Neural cell (in vitro differentiated cells): Measurements from ENCODE around the gene HPSE2. TPM values are rescaled to one million over a fixed set of nuclear protein-coding genes. Genes with fewer than 3 reads are reported as not detected.
"Not testable (repeated sequence)": the region's sequence is repeated elsewhere in the genome, so short reads cannot be mapped to it uniquely, and the experiment has no call there.

Source experiments
- H2AFZ ChIP-seq: fragments of 200-600, 300-800 bp; sonication (generic), shearing (Covaris generic); 2 replicates; pipeline ENCODE4 v1.6.0; 2014; ENCODE audit warnings: low read depth, mild to moderate bottlenecking, antibody characterized with exemption, low read length, moderate library complexity
- H3F3A ChIP-seq: fragments of 200-600 bp; shearing (Covaris generic); 2 replicates; pipeline ENCODE4 v1.6.1; 2016; ENCODE audit warnings: mild to moderate bottlenecking, moderate library complexity, mixed read lengths, antibody characterized with exemption, low read length; ENCODE audit not compliant: insufficient read depth, poor library complexity, severe bottlenecking
- H3K27ac ChIP-seq: fragments of 200-600, 300-800 bp; sonication (generic), shearing (Covaris generic); 2 replicates; pipeline ENCODE4 v1.5.1; 2014; ENCODE audit warnings: mild to moderate bottlenecking, low read length, moderate library complexity
- H3K27me3 ChIP-seq: fragments of 300-800, 200-600 bp; sonication (generic), shearing (Covaris generic); 2 replicates; pipeline ENCODE4 v1.6.0; 2014; ENCODE audit warnings: mild to moderate bottlenecking, low read depth, low read length, moderate library complexity; ENCODE audit not compliant: insufficient read depth
- H3K36me3 ChIP-seq: fragments of 300-800, 200-600 bp; sonication (generic), shearing (Covaris generic); 2 replicates; pipeline ENCODE4 v1.5.1; 2014; ENCODE audit warnings: mild to moderate bottlenecking, antibody characterized with exemption, low read length, moderate library complexity; ENCODE audit not compliant: insufficient read depth
- H3K4me2 ChIP-seq: fragments of 300-800, 200-600 bp; sonication (generic), shearing (Covaris generic); 2 replicates; pipeline ENCODE4 v1.6.0; 2014; ENCODE audit warnings: mild to moderate bottlenecking, low read length
- H3K4me3 ChIP-seq: fragments of 300-800, 200-600 bp; sonication (generic), shearing (Covaris generic); 2 replicates; pipeline ENCODE4 v1.5.1; 2014; ENCODE audit warnings: mild to moderate bottlenecking, low read length, moderate library complexity
- H3K79me2 ChIP-seq: fragments of 200-600 bp; shearing (Covaris generic); replicated peaks from 2 replicates; pipeline ENCODE4 v1.6.0; 2014; ENCODE audit warnings: mild to moderate bottlenecking, low read length, moderate library complexity; ENCODE audit not compliant: insufficient read depth
- H3K9ac ChIP-seq: fragments of 300-800, 200-600 bp; sonication (generic), shearing (Covaris generic); 2 replicates; pipeline ENCODE4 v1.6.1; 2016; ENCODE audit warnings: mild to moderate bottlenecking, low read length, mixed read lengths
- H3K9me2 ChIP-seq: fragments of 200-600 bp; shearing (Covaris generic); 2 replicates; pipeline ENCODE4 v1.6.1; 2016; ENCODE audit warnings: mild to moderate bottlenecking, low read length, mixed read lengths; ENCODE audit not compliant: insufficient read depth
- H3K9me3 ChIP-seq: fragments of 200-600, 300-800 bp; sonication (generic), shearing (Covaris generic); 2 replicates; pipeline ENCODE4 v1.6.1; 2016; ENCODE audit warnings: mild to moderate bottlenecking, mixed run types, low read length, moderate library complexity, mixed read lengths
- H4K20me1 ChIP-seq: fragments of 200-600 bp; shearing (Covaris generic); 2 replicates; pipeline ENCODE4 v1.6.1; 2016; ENCODE audit warnings: mild to moderate bottlenecking, mixed run types; ENCODE audit not compliant: insufficient read depth
- EP300 ChIP-seq: fragments of 450-650 bp; conservative IDR thresholded peaks from 2 replicates; pipeline ENCODE4 v1.6.1; 2014; ENCODE audit warnings: antibody characterized with exemption, mild to moderate bottlenecking, moderate library complexity; ENCODE audit not compliant: poor library complexity, severe bottlenecking
- EZH2 ChIP-seq: fragments of 200-600, 300-800 bp; shearing (Covaris generic), sonication (generic); IDR thresholded peaks from 2 replicates; pipeline ENCODE4 v1.6.1; 2014; ENCODE audit warnings: antibody characterized with exemption, low read length, borderline replicate concordance, mild to moderate bottlenecking; ENCODE audit not compliant: insufficient read depth, poor library complexity, severe bottlenecking
- MXI1 ChIP-seq: fragments of 450-650 bp; conservative IDR thresholded peaks from 2 replicates; pipeline ENCODE4 v1.6.1; 2014; ENCODE audit warnings: antibody characterized with exemption, mild to moderate bottlenecking; ENCODE audit not compliant: poor library complexity, severe bottlenecking
- POLR2AphosphoS5 ChIP-seq: IDR thresholded peaks from 2 replicates; pipeline ENCODE4 v1.6.1; 2012
- RAD21 ChIP-seq: fragments of 450-650 bp; conservative IDR thresholded peaks from 2 replicates; pipeline ENCODE4 v1.6.1; 2014; ENCODE audit warnings: antibody characterized with exemption, mild to moderate bottlenecking, moderate library complexity
- SMC3 ChIP-seq: fragments of 450-650 bp; conservative IDR thresholded peaks from 2 replicates; pipeline ENCODE4 v1.6.1; 2014; ENCODE audit warnings: antibody characterized with exemption, mild to moderate bottlenecking, moderate library complexity; ENCODE audit not compliant: poor library complexity
- TAF1 ChIP-seq: IDR thresholded peaks from 2 replicates; pipeline ENCODE4 v1.6.1; 2012; ENCODE audit warnings: low read depth
- polyA plus RNA-seq: library from polyadenylated mRNA; depleted of rRNA; stranded (reverse); fragments of >200 nt; gene quantifications from 2 replicates; pipeline ENCODE4 v1.2.3, GENCODE V29; 2014
- TF ChIP-seq, protein P1 (sequence below): fragments of 450-650 bp; IDR thresholded peaks from 2 replicates; pipeline ENCODE4 v1.5.1; 2014; ENCODE audit warnings: antibody characterized with exemption, mild to moderate bottlenecking, moderate library complexity; ENCODE audit not compliant: poor library complexity, severe bottlenecking
- TF ChIP-seq, protein P2 (sequence below): IDR thresholded peaks from 2 replicates; pipeline ENCODE4 v1.6.1; 2012; ENCODE audit warnings: borderline replicate concordance

HPSE2 gene
- polyA plus RNA-seq, 1 donor from 2014 or later, result not detected

DNA sequence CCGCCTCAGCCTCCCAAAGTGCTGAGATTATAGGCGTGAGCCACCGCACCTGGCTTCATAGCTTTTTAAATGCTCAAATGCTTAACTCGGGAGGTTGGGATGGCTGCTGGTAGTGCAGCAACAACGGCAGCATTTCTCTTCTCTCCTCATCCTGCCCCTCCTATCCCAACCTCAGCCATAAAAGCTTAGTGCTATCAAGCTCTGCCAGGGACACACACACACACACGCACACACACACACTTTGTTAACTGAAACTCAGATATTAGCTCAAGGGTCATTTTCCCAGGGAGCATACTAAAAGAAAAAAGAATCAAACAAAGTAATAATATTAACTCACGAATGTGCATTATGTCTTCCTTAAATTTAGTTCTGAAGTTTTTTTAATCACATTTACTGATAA, 725.9 kb downstream of the HPSE2 start:
- H3K9me2 ChIP-seq, result no peaks in the 10 kb centered on the region
- TF ChIP-seq, protein P1, sequence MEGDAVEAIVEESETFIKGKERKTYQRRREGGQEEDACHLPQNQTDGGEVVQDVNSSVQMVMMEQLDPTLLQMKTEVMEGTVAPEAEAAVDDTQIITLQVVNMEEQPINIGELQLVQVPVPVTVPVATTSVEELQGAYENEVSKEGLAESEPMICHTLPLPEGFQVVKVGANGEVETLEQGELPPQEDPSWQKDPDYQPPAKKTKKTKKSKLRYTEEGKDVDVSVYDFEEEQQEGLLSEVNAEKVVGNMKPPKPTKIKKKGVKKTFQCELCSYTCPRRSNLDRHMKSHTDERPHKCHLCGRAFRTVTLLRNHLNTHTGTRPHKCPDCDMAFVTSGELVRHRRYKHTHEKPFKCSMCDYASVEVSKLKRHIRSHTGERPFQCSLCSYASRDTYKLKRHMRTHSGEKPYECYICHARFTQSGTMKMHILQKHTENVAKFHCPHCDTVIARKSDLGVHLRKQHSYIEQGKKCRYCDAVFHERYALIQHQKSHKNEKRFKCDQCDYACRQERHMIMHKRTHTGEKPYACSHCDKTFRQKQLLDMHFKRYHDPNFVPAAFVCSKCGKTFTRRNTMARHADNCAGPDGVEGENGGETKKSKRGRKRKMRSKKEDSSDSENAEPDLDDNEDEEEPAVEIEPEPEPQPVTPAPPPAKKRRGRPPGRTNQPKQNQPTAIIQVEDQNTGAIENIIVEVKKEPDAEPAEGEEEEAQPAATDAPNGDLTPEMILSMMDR, result no peak
- TF ChIP-seq, protein P2, sequence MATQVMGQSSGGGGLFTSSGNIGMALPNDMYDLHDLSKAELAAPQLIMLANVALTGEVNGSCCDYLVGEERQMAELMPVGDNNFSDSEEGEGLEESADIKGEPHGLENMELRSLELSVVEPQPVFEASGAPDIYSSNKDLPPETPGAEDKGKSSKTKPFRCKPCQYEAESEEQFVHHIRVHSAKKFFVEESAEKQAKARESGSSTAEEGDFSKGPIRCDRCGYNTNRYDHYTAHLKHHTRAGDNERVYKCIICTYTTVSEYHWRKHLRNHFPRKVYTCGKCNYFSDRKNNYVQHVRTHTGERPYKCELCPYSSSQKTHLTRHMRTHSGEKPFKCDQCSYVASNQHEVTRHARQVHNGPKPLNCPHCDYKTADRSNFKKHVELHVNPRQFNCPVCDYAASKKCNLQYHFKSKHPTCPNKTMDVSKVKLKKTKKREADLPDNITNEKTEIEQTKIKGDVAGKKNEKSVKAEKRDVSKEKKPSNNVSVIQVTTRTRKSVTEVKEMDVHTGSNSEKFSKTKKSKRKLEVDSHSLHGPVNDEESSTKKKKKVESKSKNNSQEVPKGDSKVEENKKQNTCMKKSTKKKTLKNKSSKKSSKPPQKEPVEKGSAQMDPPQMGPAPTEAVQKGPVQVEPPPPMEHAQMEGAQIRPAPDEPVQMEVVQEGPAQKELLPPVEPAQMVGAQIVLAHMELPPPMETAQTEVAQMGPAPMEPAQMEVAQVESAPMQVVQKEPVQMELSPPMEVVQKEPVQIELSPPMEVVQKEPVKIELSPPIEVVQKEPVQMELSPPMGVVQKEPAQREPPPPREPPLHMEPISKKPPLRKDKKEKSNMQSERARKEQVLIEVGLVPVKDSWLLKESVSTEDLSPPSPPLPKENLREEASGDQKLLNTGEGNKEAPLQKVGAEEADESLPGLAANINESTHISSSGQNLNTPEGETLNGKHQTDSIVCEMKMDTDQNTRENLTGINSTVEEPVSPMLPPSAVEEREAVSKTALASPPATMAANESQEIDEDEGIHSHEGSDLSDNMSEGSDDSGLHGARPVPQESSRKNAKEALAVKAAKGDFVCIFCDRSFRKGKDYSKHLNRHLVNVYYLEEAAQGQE, result no peak
- no peak for TF ChIP-seq MXI1
- H4K20me1 ChIP-seq, result no peaks in the 10 kb centered on the region

DNA sequence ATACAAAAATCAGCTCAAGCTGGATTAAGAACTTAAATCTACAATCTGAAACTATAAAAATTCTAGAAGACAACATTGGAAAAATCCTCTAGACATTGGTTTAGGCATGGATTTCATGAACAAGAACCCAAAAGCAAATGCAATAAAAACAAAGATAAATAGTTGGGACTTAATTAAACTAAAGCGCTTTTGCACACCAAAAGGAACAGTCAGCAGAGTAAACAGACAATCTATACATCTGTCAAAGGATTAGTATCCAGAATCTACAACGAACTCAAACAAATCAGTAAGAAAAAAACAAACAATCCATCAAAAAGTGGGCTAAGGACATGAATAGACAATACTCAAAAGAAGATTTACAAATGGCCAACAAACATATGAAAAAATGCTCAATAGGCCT, 733.1 kb downstream of the HPSE2 start:
- H3K79me2 ChIP-seq, H3K4me3 ChIP-seq, H3K9ac ChIP-seq, H3K9me3 ChIP-seq, H3K36me3 ChIP-seq, H3K4me2 ChIP-seq, H3K9me2 ChIP-seq, H4K20me1 ChIP-seq, H2AFZ ChIP-seq, H3K27ac ChIP-seq, H3K27me3 ChIP-seq, H3F3A ChIP-seq: not testable (repeated sequence)

More for the DNA sequence above, 725.9 kb downstream of the HPSE2 start:
- H3K9ac ChIP-seq, result no peak overlapping the region
- no peak overlapping the region for H2AFZ ChIP-seq
- no peaks in the 10 kb centered on the region for H3K9me3 ChIP-seq
- no peak overlapping the region for H3K4me3 ChIP-seq
- H3K27me3 ChIP-seq, result no peaks in the 10 kb centered on the region
- no peak overlapping the region for H3K4me2 ChIP-seq
- no peaks in the 10 kb centered on the region for H3F3A ChIP-seq
- no peak overlapping the region for H3K27ac ChIP-seq
- H3K79me2 ChIP-seq, result no peaks in the 10 kb centered on the region
- H3K36me3 ChIP-seq, result no peaks in the 10 kb centered on the region

DNA sequence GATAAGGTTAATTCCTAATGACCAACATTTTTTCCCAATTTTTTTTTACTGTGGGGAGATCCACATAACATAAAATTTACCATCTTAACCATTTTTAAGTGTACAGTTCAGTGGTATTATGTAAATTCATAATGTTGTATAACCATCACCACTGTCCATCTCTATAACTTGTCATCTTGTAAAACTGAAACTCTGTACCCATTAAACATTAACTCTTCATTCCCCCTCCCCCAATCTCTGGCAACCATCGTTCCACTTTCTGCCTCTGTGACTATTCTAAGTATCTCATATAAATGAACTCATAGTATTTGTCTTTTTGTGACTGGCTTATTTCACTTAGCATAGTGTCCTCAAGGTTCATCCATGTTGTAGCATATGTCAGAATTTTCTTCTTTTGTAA, 742.9 kb downstream of the HPSE2 start:
- H3K4me3 ChIP-seq, result no peak overlapping the region
- no peaks in the 10 kb centered on the region for H3K9me3 ChIP-seq
- no peaks in the 10 kb centered on the region for H3K36me3 ChIP-seq
- H4K20me1 ChIP-seq, result no peaks in the 10 kb centered on the region
- no peaks in the 10 kb centered on the region for H3K79me2 ChIP-seq
- no peak overlapping the region for H3K27ac ChIP-seq
- H3K4me2 ChIP-seq, result no peak overlapping the region
- no peaks in the 10 kb centered on the region for H3K9me2 ChIP-seq
- H2AFZ ChIP-seq, result no peak overlapping the region
- H3F3A ChIP-seq, result no peaks in the 10 kb centered on the region
- H3K27me3 ChIP-seq, result no peaks in the 10 kb centered on the region
- H3K9ac ChIP-seq, result no peak overlapping the region
- TF ChIP-seq, protein P2, result no peak
- TF ChIP-seq TAF1 (no peak), MXI1 (no peak), EZH2 (no peak), SMC3 (no peak), EP300 (no peak), RAD21 (no peak), POLR2AphosphoS5 (no peak)
- TF ChIP-seq, protein P1, result no peak
